ENCODE measurements around the gene PDSS2. TPM values are rescaled to one million over a fixed set of nuclear protein-coding genes. Genes with fewer than 3 reads are reported as not detected.
A peak's percentile ranks its signal among the peaks of the same experiment; 100 is the strongest.

Gene PDSS2
- polyA plus RNA-seq, 4 donors = 6.5 to 14.8 (median 11.6) TPM

GRCh38 chr6:107114926-107115694, 344.3 kb downstream of the PDSS2 start, which contains the start of gene BEND3:
Gene BEND3 (minus strand): TSS chr6:107115515. CDS start chr6:107099285, 16,230 bp downstream.
- Histone ChIP-seq H3K9me3 (ENCODE audit: control insufficient read depth in 2 of 2, insufficient read depth in 1 of 2, low read depth in 1 of 2, low read length in 1 of 2) (no peaks in the 10 kb centered on the region), H3K4me3 (ENCODE audit: low read depth in 1 of 3, low read length in 3 of 3) (peak within 1 kb of the TSS; percentile 42 to 94 (median 89)), H3K36me3 (ENCODE audit: control insufficient read depth in 3 of 3, insufficient read depth in 2 of 3, low read depth in 1 of 3, low read length in 3 of 3) (peaks cover 0 to 3% (median 0%) of the 10 kb centered on the region in 3 donors), H3K4me1 (ENCODE audit: control insufficient read depth in 3 of 3, insufficient read depth in 2 of 3, low read depth in 1 of 3, low read length in 2 of 3) (peaks cover 0 to 9% (median 0%) of the 10 kb centered on the region in 3 donors), H3K27ac (ENCODE audit: low read depth in 1 of 3, low read length in 2 of 3) (peak within 1 kb of the TSS; percentile 25 to 77 (median 65)), H3K27me3 (ENCODE audit: control insufficient read depth in 3 of 3, insufficient read depth in 3 of 3, low read length in 3 of 3) (no peaks in the 10 kb centered on the region)
- DNase-seq = peak; percentile 31 to 79
- 0 to 1% (median 1%) methylated on average over 38 to 109 of the region's 109 CpGs for WGBS, 3 donors
- FAIRE-seq = no peak

- Histone ChIP-seq H3K9me3 (ENCODE audit: control insufficient read depth in 2 of 2, insufficient read depth in 1 of 2, low read depth in 1 of 2, low read length in 1 of 2) (no peaks in the 10 kb centered on the region), H3K4me1 (ENCODE audit: control insufficient read depth in 3 of 3, insufficient read depth in 2 of 3, low read depth in 1 of 3, low read length in 2 of 3) (peaks cover 0 to 9% (median 0%) of the 10 kb centered on the region in 3 donors), H3K4me3 (ENCODE audit: low read depth in 1 of 3, low read length in 3 of 3) (peak overlapping the region; percentile 43 to 94 (median 89)), H3K27ac (ENCODE audit: low read depth in 1 of 3, low read length in 2 of 3) (peak overlapping the region; percentile 25 to 77 (median 65)), H3K27me3 (ENCODE audit: control insufficient read depth in 3 of 3, insufficient read depth in 3 of 3, low read length in 3 of 3) (no peaks in the 10 kb centered on the region), H3K36me3 (ENCODE audit: control insufficient read depth in 3 of 3, insufficient read depth in 2 of 3, low read depth in 1 of 3, low read length in 3 of 3) (peaks cover 0 to 3% (median 0%) of the 10 kb centered on the region in 3 donors)
- WGBS, 3 donors = 0 to 1% (median 0%) methylated on average over 34 to 116 of the region's 116 CpGs
- FAIRE-seq (no peak), DNase-seq (peak; percentile 86 to 92)
Observed at GRCh38 chr6:107114213-107114925, 345.0 kb downstream of the PDSS2 start.

- H3K36me3 ChIP-seq (ENCODE audit: control insufficient read depth in 3 of 3, insufficient read depth in 2 of 3, low read depth in 1 of 3, low read length in 3 of 3) = peaks cover 0 to 12% (median 0%) of the 10 kb centered on the region in 3 donors
- no peak for FAIRE-seq
- no peaks in the 10 kb centered on the region for H3K27me3 ChIP-seq (ENCODE audit: control insufficient read depth in 3 of 3, insufficient read depth in 3 of 3, low read length in 3 of 3)
- H3K4me1 ChIP-seq (ENCODE audit: control insufficient read depth in 3 of 3, insufficient read depth in 2 of 3, low read depth in 1 of 3, low read length in 2 of 3) = peaks cover 0 to 9% (median 0%) of the 10 kb centered on the region in 3 donors
- 76 to 95% (median 76%) methylated on average over 1 of the region's 1 CpG for WGBS, 3 donors
- no peak for DNase-seq
- H3K4me3 ChIP-seq (ENCODE audit: low read depth in 1 of 3, low read length in 3 of 3) = no peak overlapping the region
- no peak overlapping the region for H3K27ac ChIP-seq (ENCODE audit: low read depth in 1 of 3, low read length in 2 of 3)
- H3K9me3 ChIP-seq (ENCODE audit: control insufficient read depth in 2 of 2, insufficient read depth in 1 of 2, low read depth in 1 of 2, low read length in 1 of 2) = no peaks in the 10 kb centered on the region
Observed at GRCh38 chr6:107110200-107110599, 349.2 kb downstream of the PDSS2 start.

- DNase-seq = no peak
- 88 to 93% (median 93%) methylated on average over 17 of the region's 17 CpGs for WGBS, 3 donors
- no peak overlapping the region for H3K27ac ChIP-seq (ENCODE audit: low read depth in 1 of 3, low read length in 2 of 3)
- H3K4me3 ChIP-seq (ENCODE audit: low read depth in 1 of 3, low read length in 3 of 3) = no peak overlapping the region
- peaks cover 0 to 15% (median 0%) of the 10 kb centered on the region in 3 donors for H3K36me3 ChIP-seq (ENCODE audit: control insufficient read depth in 3 of 3, insufficient read depth in 2 of 3, low read depth in 1 of 3, low read length in 3 of 3)
- H3K27me3 ChIP-seq (ENCODE audit: control insufficient read depth in 3 of 3, insufficient read depth in 3 of 3, low read length in 3 of 3) = no peaks in the 10 kb centered on the region
- FAIRE-seq = no peak
- H3K4me1 ChIP-seq (ENCODE audit: control insufficient read depth in 3 of 3, insufficient read depth in 2 of 3, low read depth in 1 of 3, low read length in 2 of 3) = peaks cover 0 to 2% (median 0%) of the 10 kb centered on the region in 3 donors
- H3K9me3 ChIP-seq (ENCODE audit: control insufficient read depth in 2 of 2, insufficient read depth in 1 of 2, low read depth in 1 of 2, low read length in 1 of 2) = no peaks in the 10 kb centered on the region
Observed at GRCh38 chr6:107108201-107108890, 351.0 kb downstream of the PDSS2 start.

GRCh38 chr6:107107791-107108190, 351.6 kb downstream of the PDSS2 start:
- 90 to 96% (median 93%) methylated on average over 4 of the region's 4 CpGs for WGBS, 3 donors
- H3K27ac ChIP-seq (ENCODE audit: low read depth in 1 of 3, low read length in 2 of 3) = no peak overlapping the region
- peaks cover 0 to 17% (median 0%) of the 10 kb centered on the region in 3 donors for H3K36me3 ChIP-seq (ENCODE audit: control insufficient read depth in 3 of 3, insufficient read depth in 2 of 3, low read depth in 1 of 3, low read length in 3 of 3)
- H3K27me3 ChIP-seq (ENCODE audit: control insufficient read depth in 3 of 3, insufficient read depth in 3 of 3, low read length in 3 of 3) = no peaks in the 10 kb centered on the region
- FAIRE-seq (no peak), DNase-seq (no peak)
- no peaks in the 10 kb centered on the region for H3K9me3 ChIP-seq (ENCODE audit: control insufficient read depth in 2 of 2, insufficient read depth in 1 of 2, low read depth in 1 of 2, low read length in 1 of 2)
- no peaks in the 10 kb centered on the region for H3K4me1 ChIP-seq (ENCODE audit: control insufficient read depth in 3 of 3, insufficient read depth in 2 of 3, low read depth in 1 of 3, low read length in 2 of 3)
- H3K4me3 ChIP-seq (ENCODE audit: low read depth in 1 of 3, low read length in 3 of 3) = no peak overlapping the region

GRCh38 chr6:107106165-107106564, 353.2 kb downstream of the PDSS2 start:
- no peak for DNase-seq
- no peak for FAIRE-seq
- Histone ChIP-seq H3K4me1 (ENCODE audit: control insufficient read depth in 3 of 3, insufficient read depth in 2 of 3, low read depth in 1 of 3, low read length in 2 of 3) (no peaks in the 10 kb centered on the region), H3K4me3 (ENCODE audit: low read depth in 1 of 3, low read length in 3 of 3) (no peak overlapping the region), H3K36me3 (ENCODE audit: control insufficient read depth in 3 of 3, insufficient read depth in 2 of 3, low read depth in 1 of 3, low read length in 3 of 3) (peaks cover 0 to 17% (median 0%) of the 10 kb centered on the region in 3 donors), H3K27me3 (ENCODE audit: control insufficient read depth in 3 of 3, insufficient read depth in 3 of 3, low read length in 3 of 3) (no peaks in the 10 kb centered on the region), H3K27ac (ENCODE audit: low read depth in 1 of 3, low read length in 2 of 3) (no peak overlapping the region), H3K9me3 (ENCODE audit: control insufficient read depth in 2 of 2, insufficient read depth in 1 of 2, low read depth in 1 of 2, low read length in 1 of 2) (no peaks in the 10 kb centered on the region)
- 89 to 92% (median 91%) methylated on average over 3 of the region's 3 CpGs for WGBS, 3 donors

- Histone ChIP-seq H3K4me1 (ENCODE audit: control insufficient read depth in 3 of 3, insufficient read depth in 2 of 3, low read depth in 1 of 3, low read length in 2 of 3) (no peaks in the 10 kb centered on the region), H3K36me3 (ENCODE audit: control insufficient read depth in 3 of 3, insufficient read depth in 2 of 3, low read depth in 1 of 3, low read length in 3 of 3) (peaks cover 0 to 14% (median 0%) of the 10 kb centered on the region in 3 donors), H3K27me3 (ENCODE audit: control insufficient read depth in 3 of 3, insufficient read depth in 3 of 3, low read length in 3 of 3) (no peaks in the 10 kb centered on the region), H3K9me3 (ENCODE audit: control insufficient read depth in 2 of 2, insufficient read depth in 1 of 2, low read depth in 1 of 2, low read length in 1 of 2) (no peaks in the 10 kb centered on the region), H3K27ac (ENCODE audit: low read depth in 1 of 3, low read length in 2 of 3) (no peak overlapping the region), H3K4me3 (ENCODE audit: low read depth in 1 of 3, low read length in 3 of 3) (no peak overlapping the region)
- WGBS, 3 donors = 65 to 72% (median 68%) methylated on average over 7 of the region's 7 CpGs
- no peak for FAIRE-seq
- DNase-seq = peak in 1 of 2 donors; percentile 33
Observed at GRCh38 chr6:107105511-107106116, 353.8 kb downstream of the PDSS2 start.

GRCh38 chr6:107103082-107103481, 356.3 kb downstream of the PDSS2 start:
- WGBS, 3 donors = 88 to 93% (median 92%) methylated on average over 6 of the region's 6 CpGs
- Histone ChIP-seq H3K4me1 (ENCODE audit: control insufficient read depth in 3 of 3, insufficient read depth in 2 of 3, low read depth in 1 of 3, low read length in 2 of 3) (no peaks in the 10 kb centered on the region), H3K4me3 (ENCODE audit: low read depth in 1 of 3, low read length in 3 of 3) (no peak overlapping the region), H3K9me3 (ENCODE audit: control insufficient read depth in 2 of 2, insufficient read depth in 1 of 2, low read depth in 1 of 2, low read length in 1 of 2) (no peaks in the 10 kb centered on the region), H3K27me3 (ENCODE audit: control insufficient read depth in 3 of 3, insufficient read depth in 3 of 3, low read length in 3 of 3) (no peaks in the 10 kb centered on the region), H3K36me3 (ENCODE audit: control insufficient read depth in 3 of 3, insufficient read depth in 2 of 3, low read depth in 1 of 3, low read length in 3 of 3) (peaks cover 0 to 18% (median 0%) of the 10 kb centered on the region in 3 donors), H3K27ac (ENCODE audit: low read depth in 1 of 3, low read length in 2 of 3) (no peak overlapping the region)
- FAIRE-seq = no peak
- DNase-seq = no peak

Measured in small intestine (tissue), 7 donors.